GM12878 (cell line): Measurements from ENCODE around the gene FYB1. TPM values are rescaled to one million over a fixed set of nuclear protein-coding genes. Genes with fewer than 3 reads are reported as not detected.

Experiments used
- ATAC-seq: fragments of 200-7000 bp; cut with Tn5 transposase; 3 replicates; pipeline ENCODE4 v1.9.1; 2020; ENCODE audit warnings: mild to moderate bottlenecking, moderate library complexity
- BruUV-seq: library from RNA; stranded (reverse); fragments of 400-500 nt; replicated peaks from 2 replicates; lab custom pipeline; 2021; lab: Mats Ljungman, UMichigan
- CTCF ChIA-PET: fragments of 300-600 bp; sonication (Branson Sonifier 250); formaldehyde crosslinking; extraction: SDS; loops from one replicate; lab custom pipeline; 2021; ENCODE audit warnings: inconsistent platforms; lab: Yijun Ruan, JAX
- POLR2A ChIA-PET: fragments of 350-600 bp; formaldehyde crosslinking; extraction: SDS; loops from one replicate; lab custom pipeline; 2021; ENCODE audit warnings: inconsistent platforms; lab: Charles Lee
- RAD21 ChIA-PET: fragments of 300-600 bp; sonication (Branson Sonifier 250); formaldehyde crosslinking; loops from one replicate; lab custom pipeline; 2023; ENCODE audit warnings: antibody characterized with exemption; ENCODE audit not compliant: unreplicated experiment; lab: Charles Lee
- SMC1A ChIA-PET: fragments of 300-600 bp; sonication (Branson Sonifier 250); formaldehyde crosslinking; loops from one replicate; lab custom pipeline; 2023; ENCODE audit not compliant: unreplicated experiment, uncharacterized antibody; lab: Charles Lee
- DNase-seq: peaks from one replicate; pipeline ENCODE4 v3.0.0-alpha.2; 2011; ENCODE audit warnings: low read depth, low spot score
- FAIRE-seq: peaks from 3 replicates; lab custom pipeline; 2011; peaks lifted over from hg19 to GRCh38; lab: Jason Lieb, UNC
- H2AFZ ChIP-seq: 2 replicates; pipeline ENCODE4 v1.6.0; 2011; ENCODE audit warnings: low read depth, low read length, control low read depth; ENCODE audit not compliant: control insufficient read depth
- H3K27ac ChIP-seq: 2 replicates; pipeline ENCODE4 v1.5.1; 2011; ENCODE audit warnings: control low read depth; ENCODE audit not compliant: control insufficient read depth, insufficient read depth
- H3K27me3 ChIP-seq, 2 experiments: replicated peaks in 1 of 2; 2 replicates each; pipeline versions ENCODE4 v1.6.0 to v1.6.1; 2011; ENCODE audit warnings: low read length in 1 of 2; ENCODE audit not compliant: control insufficient read depth in 2 of 2, insufficient read depth in 2 of 2
- H3K36me3 ChIP-seq, 2 experiments: 2 replicates each; pipeline ENCODE4 v1.5.1; 2011; ENCODE audit warnings: low read length in 1 of 2; ENCODE audit not compliant: control insufficient read depth in 2 of 2, insufficient read depth in 2 of 2
- H3K4me1 ChIP-seq: 2 replicates; pipeline ENCODE4 v1.6.1; 2011; ENCODE audit warnings: mild to moderate bottlenecking, low read length, moderate library complexity, mixed read lengths; ENCODE audit not compliant: control insufficient read depth, insufficient read depth
- H3K4me2 ChIP-seq: 2 replicates; pipeline ENCODE4 v1.6.0; 2011; ENCODE audit warnings: control low read depth; ENCODE audit not compliant: control insufficient read depth, insufficient read depth
- H3K4me3 ChIP-seq: fragments of 200-600 bp; sonication (generic); 2 replicates; pipeline ENCODE4 v1.5.1; 2016
- H3K79me2 ChIP-seq: 2 replicates; pipeline ENCODE4 v1.6.0; 2011; ENCODE audit warnings: low read length; ENCODE audit not compliant: control insufficient read depth, insufficient read depth
- H3K9ac ChIP-seq: 2 replicates; pipeline ENCODE4 v1.8.0; 2011; ENCODE audit warnings: low read length, control low read depth, mixed read lengths; ENCODE audit not compliant: control insufficient read depth, insufficient read depth
- H3K9me3 ChIP-seq: replicated peaks from 3 replicates; pipeline ENCODE4 v1.5.1; 2011; ENCODE audit warnings: mild to moderate bottlenecking, low read length; ENCODE audit not compliant: control insufficient read depth, insufficient read depth
- H4K20me1 ChIP-seq: 2 replicates; pipeline ENCODE4 v1.6.0; 2011; ENCODE audit not compliant: control insufficient read depth, insufficient read depth
- ATF3 ChIP-seq: IDR thresholded peaks from 2 replicates; pipeline ENCODE4 v1.6.1; 2011; ENCODE audit warnings: low read depth, mild to moderate bottlenecking, low read length, moderate library complexity, borderline replicate concordance; ENCODE audit errors: extremely low read depth
- MLLT1 ChIP-seq: fragments of 450-650 bp; IDR thresholded peaks from 2 replicates; pipeline ENCODE4 v1.6.1; 2016; ENCODE audit warnings: mild to moderate bottlenecking
- TARDBP ChIP-seq: IDR thresholded peaks from 2 replicates; pipeline ENCODE4 v1.6.1; 2016; ENCODE audit warnings: borderline replicate concordance
- ZBTB40 ChIP-seq: fragments of 450-650 bp; IDR thresholded peaks from 2 replicates; pipeline ENCODE4 v1.6.1; 2016; ENCODE audit warnings: mild to moderate bottlenecking, moderate library complexity, borderline replicate concordance
- ZNF274 ChIP-seq: IDR thresholded peaks from one replicate; pipeline ENCODE4 v1.8.0; 2011; ENCODE audit not compliant: insufficient read length, insufficient read depth
- WGBS: methylation state at CpG from one replicate; pipeline ENCODE4 v1.1.6; 2016; ENCODE audit warnings: low lambda C conversion rate; ENCODE audit not compliant: insufficient replicate concordance, insufficient coverage; ENCODE audit errors: missing lambda C conversion rate; 5-methylcytosine and 5-hydroxymethylcytosine counted together
- in situ Hi-C: fragments of 300-500 bp; cut with MboI; formaldehyde crosslinking; loops from 9 replicates; pipeline ENCODE4 v1.14.3; 2018; ENCODE audit warnings: mixed read lengths
- intact Hi-C: fragments of 100-400 bp; cut with micrococcal nuclease; formaldehyde crosslinking; loops from one replicate; pipeline ENCODE4 v1.14.2; 2022; ENCODE audit not compliant: unreplicated experiment
- polyA plus RNA-seq, 11 experiments: library from polyadenylated mRNA; depleted of rRNA in 4 of 11; unstranded in 6 of 11; stranded (reverse) in 5 of 11; fragments of >200 nt; fragmentation: Nextera tagmentation in 4 of 11; fragmentation: Illumina TruSeq in 1 of 11; extraction: Ambion mirVana in 4 of 11; extraction: Trizol in 1 of 11; gene quantifications; 1 replicate in 1 of 11; 2 replicates in 10 of 11; pipeline versions ENCODE4 v1.2.1 to v1.2.3, GENCODE V29; 2011 to 2016; ENCODE audit warnings: inconsistent platforms in 2 of 11, missing spikeins in 2 of 11, low read depth in 1 of 11
- total RNA-seq, 4 experiments: library from RNA; depleted of rRNA in 3 of 4; stranded (reverse); fragments of >200 nt in 3 of 4; fragmentation: Illumina TruSeq in 1 of 4; extraction: Trizol in 1 of 4; gene quantifications; 2 replicates each; pipeline versions ENCODE4 v1.2.1 to v1.2.3, GENCODE V29; 2013 to 2021

Gene FYB1
- total and polyA plus RNA-seq, 10 of the 15 experiments (the other 5 are each of a cell fraction or from before 2014, with no cell fraction given): 0.06 to 4.3 (median 0.25) TPM; not detected in 2

- CTCF ChIA-PET: interaction anchor here (0.8 to 3.9 kb wide), 3 partner anchors 10 to 57 kb away, joined by 3 to 18 read pairs (median 6); no protein-coding TSS in a partner anchor
- peaks cover 8% of the 10 kb centered on the region; the same call in 1 of the 2 replicates for H3K4me1 ChIP-seq
These were observed 157.3 kb downstream of the FYB1 start for GRCh38 chr5:39062104-39062503.

GRCh38 chr5:39059064-39059463 lies 160.3 kb downstream of the FYB1 start:
- 96% methylated on average over 2 of the region's 2 CpGs for WGBS
- Histone ChIP-seq H3K4me3 (no peak overlapping the region), H3K79me2 (peaks cover 55% of the 10 kb centered on the region), H4K20me1 (no peaks in the 10 kb centered on the region), H2AFZ (no peak overlapping the region), H3K9me3 (no peaks in the 10 kb centered on the region), H3K36me3 (no peaks in the 10 kb centered on the region), H3K27ac (no peak overlapping the region), H3K27me3 (no peaks in the 10 kb centered on the region), H3K9ac (no peak overlapping the region), H3K4me2 (no peak overlapping the region), H3K4me1 (peaks cover 8% of the 10 kb centered on the region; the same call in 1 of the 2 replicates)
- POLR2A ChIA-PET: no interaction called here
- ATAC-seq (peak; percentile 25; the same call in 1 of the 3 replicates), FAIRE-seq (peak; percentile 18), DNase-seq (no peak)
- TF ChIP-seq ATF3 (no peak), ZBTB40 (peak; percentile 83), MLLT1 (peak; percentile 98)
- SMC1A ChIA-PET: interaction anchor here (0.8 to 1.3 kb wide), 2 partner anchors 14 to 22 kb away, joined by 4 read pairs; no protein-coding TSS in a partner anchor
- CTCF ChIA-PET: no interaction called here
- in situ Hi-C loops (no loop called here), intact Hi-C loops (no loop called here)
- RAD21 ChIA-PET: no interaction called here
- BruUV-seq: no TSS peak

More at GRCh38 chr5:39062104-39062503, 157.3 kb downstream of the FYB1 start:
- H3K79me2 ChIP-seq: peaks cover 49% of the 10 kb centered on the region
- in situ Hi-C loops (no loop called here), intact Hi-C loops (no loop called here)
- no peak overlapping the region for H3K9ac ChIP-seq
- ChIA-PET POLR2A (interaction anchor here (1.2 kb wide), 1 partner anchor 11 kb away, joined by 3 read pairs; no protein-coding TSS in a partner anchor), RAD21 (no interaction called here), SMC1A (interaction anchor here (1.0 to 4.0 kb wide), 5 partner anchors 10 to 235 kb away, joined by 3 to 22 read pairs (median 3); no protein-coding TSS in a partner anchor)
- no peak overlapping the region for H3K4me3 ChIP-seq
- ATAC-seq (no peak), DNase-seq (no peak), FAIRE-seq (no peak)
- H2AFZ ChIP-seq: no peak overlapping the region
- H3K27me3 ChIP-seq: no peaks in the 10 kb centered on the region
- 79% methylated on average over 3 of the region's 3 CpGs for WGBS
- H3K4me2 ChIP-seq: no peak overlapping the region
- TF ChIP-seq ZNF274 (no peak), TARDBP (no peak)
- peaks cover 2 to 4% of the 10 kb centered on the region in 2 experiments for H3K36me3 ChIP-seq
- H3K9me3 ChIP-seq: peaks cover 13% of the 10 kb centered on the region
- no TSS peak for BruUV-seq
- H3K27ac ChIP-seq: no peak overlapping the region
- no peaks in the 10 kb centered on the region for H4K20me1 ChIP-seq
